Brain pericyte (primary cell): Measurements from ENCODE around the gene TBR1.

Source experiments
- DNase-seq: peaks from one replicate; pipeline ENCODE4 v3.0.0-alpha.2; 2012; ENCODE audit warnings: low read depth, low spot score

The TBR1 gene

GRCh38 chr2:161415034-161415986, 787 bp upstream of the TBR1 start:
- no peak for DNase-seq

GRCh38 chr2:161416708-161417437, 776 bp downstream of the TBR1 start:
- DNase-seq, result no peak

GRCh38 chr2:161417438-161418274, 1.6 kb downstream of the TBR1 start:
- DNase-seq, result no peak

- no peak for DNase-seq
These were observed 2.2 kb downstream of the TBR1 start for GRCh38 chr2:161418275-161418714.

GRCh38 chr2:161418715-161419637, 2.9 kb downstream of the TBR1 start:
- DNase-seq, result no peak

GRCh38 chr2:161419638-161420190, 3.6 kb downstream of the TBR1 start:
- no peak for DNase-seq

GRCh38 chr2:161420406-161421074, 4.4 kb downstream of the TBR1 start:
- DNase-seq, result no peak

- no peak for DNase-seq
These were observed 5.6 kb downstream of the TBR1 start for GRCh38 chr2:161421686-161422085.

- DNase-seq, result no peak
These were observed 6.8 kb downstream of the TBR1 start for GRCh38 chr2:161422816-161423403.

GRCh38 chr2:161423421-161424393, 7.6 kb downstream of the TBR1 start:
- no peak for DNase-seq

GRCh38 chr2:161424394-161424769, 8.3 kb downstream of the TBR1 start:
- DNase-seq, result no peak

- no peak for DNase-seq
These were observed 9.0 kb downstream of the TBR1 start for GRCh38 chr2:161424891-161425727.

- no peak for DNase-seq
These were observed 9.8 kb downstream of the TBR1 start for GRCh38 chr2:161425728-161426454.

GRCh38 chr2:161426455-161426921, 10.4 kb downstream of the TBR1 start:
- DNase-seq, result no peak

- no peak for DNase-seq
These were observed 11.0 kb downstream of the TBR1 start for GRCh38 chr2:161426922-161427663.
